Vagina (tissue), 2 donors: ENCODE results near the gene CYP27B1.

ENCODE experiments used
- POLR2AphosphoS5 ChIP-seq, 2 donors: sonication (generic); formaldehyde crosslinking; IDR thresholded peaks; one replicate each; pipeline ENCODE4 v1.9.0; 2017; ENCODE audit warnings: antibody characterized with exemption in 2 of 2, mild to moderate bottlenecking in 2 of 2, low read depth in 1 of 2; ENCODE audit not compliant: insufficient read depth in 1 of 2
- TF ChIP-seq, protein P1 (sequence below), 3 experiments: fragments of 450-650 bp in 2 of 3; fragments of 200-600 bp in 1 of 3; sonication (generic) in 1 of 3; IDR thresholded peaks; one replicate each; pipeline ENCODE4 v1.5.1; 2017 to 2019; ENCODE audit warnings: antibody characterized with exemption in 3 of 3, mild to moderate bottlenecking in 2 of 3, moderate library complexity in 2 of 3

DNA sequence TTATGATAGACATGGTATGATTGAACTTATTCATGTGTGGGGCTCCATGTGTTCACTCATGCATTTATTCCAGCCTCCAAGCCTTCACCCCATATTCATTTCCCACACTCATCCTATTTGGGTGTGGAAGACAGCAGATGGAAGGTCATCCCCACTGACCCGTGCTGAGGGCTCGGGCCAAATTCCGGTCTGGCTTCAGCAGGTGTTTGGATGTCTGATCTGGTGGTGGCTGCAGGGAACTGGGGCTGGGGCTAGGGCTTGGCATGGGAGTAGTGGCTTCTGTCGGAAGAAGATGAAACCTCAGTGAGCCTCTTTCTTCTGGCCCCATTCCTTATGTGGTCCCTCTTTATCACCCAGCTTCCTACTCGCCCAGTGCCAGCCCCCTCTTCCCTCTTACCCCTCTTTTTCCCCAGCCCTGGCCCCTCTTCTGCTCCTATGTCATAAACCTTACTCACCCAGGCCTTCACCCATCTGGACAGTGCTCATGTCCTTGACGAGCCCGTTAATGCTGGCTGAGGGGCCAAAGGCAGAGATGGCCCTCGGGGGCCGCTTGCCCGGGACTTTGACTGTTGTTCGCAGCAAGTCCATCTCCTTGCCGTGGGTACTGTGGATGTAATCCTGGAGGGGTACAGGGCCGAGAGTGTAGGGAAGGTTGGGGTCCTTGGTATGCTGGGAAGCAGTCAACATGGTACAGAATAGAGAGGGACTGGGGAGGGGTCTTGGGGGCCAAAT is 36.4 kb downstream of the CYP27B1 start:
- TF ChIP-seq, protein P1, sequence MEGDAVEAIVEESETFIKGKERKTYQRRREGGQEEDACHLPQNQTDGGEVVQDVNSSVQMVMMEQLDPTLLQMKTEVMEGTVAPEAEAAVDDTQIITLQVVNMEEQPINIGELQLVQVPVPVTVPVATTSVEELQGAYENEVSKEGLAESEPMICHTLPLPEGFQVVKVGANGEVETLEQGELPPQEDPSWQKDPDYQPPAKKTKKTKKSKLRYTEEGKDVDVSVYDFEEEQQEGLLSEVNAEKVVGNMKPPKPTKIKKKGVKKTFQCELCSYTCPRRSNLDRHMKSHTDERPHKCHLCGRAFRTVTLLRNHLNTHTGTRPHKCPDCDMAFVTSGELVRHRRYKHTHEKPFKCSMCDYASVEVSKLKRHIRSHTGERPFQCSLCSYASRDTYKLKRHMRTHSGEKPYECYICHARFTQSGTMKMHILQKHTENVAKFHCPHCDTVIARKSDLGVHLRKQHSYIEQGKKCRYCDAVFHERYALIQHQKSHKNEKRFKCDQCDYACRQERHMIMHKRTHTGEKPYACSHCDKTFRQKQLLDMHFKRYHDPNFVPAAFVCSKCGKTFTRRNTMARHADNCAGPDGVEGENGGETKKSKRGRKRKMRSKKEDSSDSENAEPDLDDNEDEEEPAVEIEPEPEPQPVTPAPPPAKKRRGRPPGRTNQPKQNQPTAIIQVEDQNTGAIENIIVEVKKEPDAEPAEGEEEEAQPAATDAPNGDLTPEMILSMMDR (IDR thresholded peaks at IDR 0.05): no peak
- TF ChIP-seq POLR2AphosphoS5 (IDR thresholded peaks at IDR 0.05; ENCODE audit: insufficient read depth in 1 of 2, low read depth in 1 of 2): no peak
